Measurements from ENCODE around the gene STAMBPL1.

The STAMBPL1 gene

DNA sequence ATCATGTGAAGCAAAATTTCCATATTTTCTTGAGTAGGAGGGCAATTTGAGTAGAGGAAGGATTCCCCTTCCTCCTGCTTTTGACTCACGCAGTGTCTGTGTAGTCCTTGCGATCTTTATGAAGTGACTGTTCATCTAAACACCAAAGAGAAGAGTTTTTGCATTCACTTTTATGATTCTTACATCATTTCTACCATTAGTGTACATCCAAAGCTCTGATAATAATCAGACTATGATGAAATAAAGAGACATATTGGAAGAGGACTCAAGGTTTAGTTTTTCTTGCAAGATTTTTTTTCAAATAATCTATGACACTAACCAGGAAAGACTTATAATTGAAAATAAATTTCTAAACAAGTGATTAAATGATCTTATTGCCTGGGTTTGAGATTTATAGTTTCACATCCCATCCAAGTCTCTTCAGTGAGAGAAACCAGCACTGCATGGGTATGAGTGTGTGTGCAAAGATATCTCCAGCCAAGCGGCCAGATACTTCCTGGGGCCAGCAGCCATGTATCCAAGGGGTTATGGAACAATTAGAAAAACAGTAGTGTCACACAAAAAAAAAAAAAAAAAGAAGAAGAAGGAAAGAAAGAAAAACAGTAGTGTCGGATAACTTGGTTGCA, 74.5 kb downstream of the STAMBPL1 start:
- no peak for DNase-seq

DNA sequence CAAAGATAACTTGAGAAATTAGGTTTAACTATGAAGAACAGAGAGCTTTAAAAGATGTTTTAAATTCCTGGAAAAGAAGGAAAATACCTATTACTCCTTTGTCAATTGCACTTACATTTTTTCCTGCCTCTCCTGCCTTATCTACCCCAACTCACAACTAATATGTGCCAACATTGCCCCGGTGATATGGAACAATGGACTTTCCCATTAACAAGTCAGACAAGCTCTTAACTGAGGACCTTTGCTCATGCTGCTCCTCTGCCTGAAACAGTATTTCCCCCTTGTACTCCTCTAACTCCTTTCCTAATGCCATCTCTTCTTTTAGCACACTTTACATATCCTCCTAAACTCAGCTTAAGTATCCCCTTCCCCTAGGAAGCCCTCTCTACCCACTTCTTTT, 77.3 kb downstream of the STAMBPL1 start:
- DNase-seq: no peak

DNA sequence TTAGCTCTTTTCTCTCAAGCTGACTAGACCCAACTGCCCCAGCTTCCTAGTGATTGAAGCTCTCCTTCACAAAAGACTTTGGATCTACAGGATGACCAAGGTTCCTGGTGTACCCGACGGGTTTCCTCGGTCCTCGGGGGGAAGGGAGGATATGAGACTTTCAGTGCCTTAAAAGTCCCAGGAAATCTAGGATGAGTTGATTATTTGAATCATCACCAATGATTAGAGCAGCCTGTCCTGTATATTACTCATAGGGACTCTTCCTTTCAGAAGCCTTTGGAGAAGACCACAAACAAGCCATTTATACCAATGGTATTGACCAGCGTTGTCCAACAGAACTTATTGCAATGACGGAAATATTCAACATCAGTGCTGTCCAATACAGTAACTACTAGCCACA, 78.7 kb downstream of the STAMBPL1 start:
- DNase-seq: no peak

DNA sequence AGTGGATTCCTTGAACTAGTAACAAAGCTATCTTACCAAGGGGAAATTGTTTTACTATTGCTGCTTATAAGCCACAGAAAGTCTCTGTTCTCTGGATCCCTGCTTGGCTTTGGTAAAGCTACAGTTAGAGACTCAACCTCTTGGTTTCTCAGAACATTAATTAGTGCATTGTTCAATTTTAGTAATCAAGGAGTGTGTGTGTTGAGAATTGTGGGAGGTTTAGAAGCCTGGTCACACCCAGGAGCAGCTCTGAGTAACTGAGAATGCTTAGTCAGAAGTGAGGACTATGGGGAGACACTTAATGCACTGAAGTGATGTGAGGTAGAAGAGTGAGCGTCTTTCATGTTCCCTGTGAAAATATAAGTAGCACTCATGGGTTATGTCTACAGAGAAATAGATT, 80.8 kb downstream of the STAMBPL1 start:
- DNase-seq: peak; percentile 53

DNA sequence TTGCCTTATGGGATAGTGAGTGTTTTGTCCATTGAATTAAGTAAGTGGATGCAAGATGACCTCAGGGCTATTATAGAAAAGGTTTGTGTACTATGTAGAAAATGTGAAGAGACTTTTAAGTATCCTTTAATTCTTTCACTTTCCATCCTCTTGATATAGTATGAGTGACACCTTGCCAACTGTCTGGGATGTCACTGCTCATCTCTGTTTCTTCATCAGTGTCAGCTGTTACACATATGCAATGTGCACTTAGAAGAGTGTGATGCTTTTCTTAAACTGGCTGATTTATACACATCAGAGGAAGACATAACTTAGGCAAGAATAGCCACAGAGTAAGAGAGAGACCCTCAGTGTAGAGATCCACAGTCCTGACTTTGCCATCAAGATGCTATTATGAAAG, 81.2 kb downstream of the STAMBPL1 start:
- DNase-seq: no peak

DNA sequence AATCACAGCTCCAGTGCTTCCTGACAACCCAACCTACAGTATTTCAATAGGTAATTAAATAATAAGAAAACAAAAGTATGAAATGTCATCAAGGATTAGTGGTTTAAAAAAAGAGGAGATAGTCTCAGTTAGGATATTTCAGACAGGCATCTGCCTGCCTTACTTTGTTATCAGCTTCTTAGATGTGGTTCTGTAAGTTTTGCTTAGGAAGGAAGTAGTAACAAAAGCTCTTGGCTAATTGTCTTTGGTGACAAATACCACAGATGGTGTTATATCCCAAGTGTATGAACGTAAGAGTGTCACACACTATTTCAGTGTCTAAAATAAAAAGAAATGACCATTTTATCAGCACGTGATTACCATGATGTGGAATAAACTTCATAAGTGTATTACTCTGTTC, 82.3 kb downstream of the STAMBPL1 start:
- DNase-seq: no peak

DNA sequence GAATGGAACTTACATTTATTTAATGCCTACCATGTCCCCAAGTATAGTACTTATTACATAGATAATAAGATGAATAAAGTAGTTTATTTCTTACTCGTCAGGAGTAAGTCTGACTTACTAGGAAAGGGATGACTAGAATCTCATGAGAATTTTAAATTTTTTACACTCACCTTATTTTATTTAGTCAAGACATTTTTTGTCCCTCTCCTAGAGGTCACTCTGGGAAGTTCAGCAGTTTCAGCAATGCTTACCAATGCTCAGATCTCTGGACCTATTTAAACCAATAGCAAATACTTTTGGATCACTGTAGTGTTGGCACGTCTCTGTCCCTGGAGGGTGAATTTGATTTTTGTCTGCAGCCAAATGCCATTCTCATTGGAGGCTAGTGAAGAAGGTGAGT, 83.3 kb downstream of the STAMBPL1 start:
- no peak for DNase-seq

DNA sequence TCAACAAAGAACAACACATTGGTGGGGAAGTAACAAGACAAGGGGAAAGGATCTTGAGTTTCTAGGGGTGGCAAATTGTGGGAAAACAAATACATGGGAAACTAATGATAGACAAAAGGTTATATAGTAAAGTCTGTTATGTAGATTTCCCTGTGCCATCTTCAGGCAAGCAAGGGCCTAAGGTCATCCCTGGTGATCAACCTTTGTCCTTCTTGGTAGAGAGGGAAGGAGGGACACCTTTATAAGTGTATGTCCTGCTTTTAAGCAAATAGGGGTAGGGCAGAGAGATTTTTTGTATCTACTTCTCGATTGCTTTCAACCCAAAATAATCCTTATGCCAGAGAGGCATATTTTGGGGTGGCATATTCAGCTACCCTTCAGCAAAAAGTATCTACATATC, 84.3 kb downstream of the STAMBPL1 start:
- no peak for DNase-seq

DNA sequence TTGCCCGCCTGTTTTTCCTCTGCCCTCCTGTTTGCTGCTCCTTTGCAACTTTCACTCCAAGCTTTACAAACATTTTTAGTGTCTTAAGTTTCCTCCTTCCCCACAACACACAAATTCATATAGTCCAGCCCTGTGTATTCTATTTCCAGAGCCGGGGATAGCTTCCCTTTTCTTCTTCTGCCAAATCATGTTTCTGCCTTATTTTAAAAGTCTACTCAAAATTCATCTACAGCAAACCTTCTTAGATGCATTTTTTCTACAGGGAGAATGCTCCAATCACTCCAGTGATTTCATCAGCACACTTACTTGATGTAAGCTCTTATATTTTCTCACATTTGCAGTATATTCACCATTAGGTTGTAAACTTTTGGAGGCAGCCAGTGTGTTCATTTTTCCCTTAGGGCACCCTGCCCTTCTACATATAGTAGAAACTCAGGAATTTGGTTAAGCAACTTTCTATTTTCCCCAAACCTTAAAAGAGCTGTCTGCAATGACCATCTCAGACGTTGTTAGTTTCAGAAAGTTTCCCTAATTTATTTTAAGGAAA, 84.9 kb downstream of the STAMBPL1 start:
- no peak for DNase-seq

DNA sequence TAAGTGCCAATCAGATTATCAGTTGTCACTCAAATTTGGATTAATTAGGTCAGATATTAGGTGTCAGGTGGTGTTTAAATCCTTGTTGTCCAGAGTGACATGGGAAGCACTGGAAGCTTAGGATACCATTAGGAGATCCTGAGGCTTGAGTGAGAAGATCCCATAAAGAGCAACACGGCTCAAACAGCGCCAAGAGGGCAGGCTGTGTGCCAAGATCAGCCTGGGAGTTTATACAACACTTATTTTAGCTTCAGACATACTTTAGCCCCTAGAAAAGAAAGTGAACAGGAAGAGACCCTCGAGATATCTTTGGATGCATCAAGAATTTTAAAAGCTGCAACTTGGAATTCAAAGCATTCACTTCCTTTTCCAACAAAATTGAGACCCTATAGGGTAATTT, 86.8 kb downstream of the STAMBPL1 start:
- DNase-seq: no peak

DNA sequence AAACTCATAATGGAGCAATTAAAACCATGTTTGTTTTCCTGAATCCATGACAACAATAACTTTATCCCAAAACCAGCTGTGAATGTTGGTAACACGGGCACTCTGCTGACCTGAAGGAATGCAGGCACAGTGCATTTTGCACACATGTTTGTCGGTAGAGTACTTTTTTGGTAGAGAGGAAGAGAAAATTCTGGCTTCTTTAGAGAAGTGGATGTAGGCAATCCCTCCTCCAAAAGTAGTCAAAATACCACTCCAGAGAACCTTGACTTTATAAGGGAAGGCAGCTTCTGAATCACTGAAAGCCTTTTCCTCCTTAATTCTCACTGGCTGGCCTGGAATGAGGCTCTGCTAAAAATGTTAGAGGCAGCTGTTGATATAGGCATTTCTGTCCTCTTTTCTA, 88.3 kb downstream of the STAMBPL1 start:
- DNase-seq: no peak

DNA sequence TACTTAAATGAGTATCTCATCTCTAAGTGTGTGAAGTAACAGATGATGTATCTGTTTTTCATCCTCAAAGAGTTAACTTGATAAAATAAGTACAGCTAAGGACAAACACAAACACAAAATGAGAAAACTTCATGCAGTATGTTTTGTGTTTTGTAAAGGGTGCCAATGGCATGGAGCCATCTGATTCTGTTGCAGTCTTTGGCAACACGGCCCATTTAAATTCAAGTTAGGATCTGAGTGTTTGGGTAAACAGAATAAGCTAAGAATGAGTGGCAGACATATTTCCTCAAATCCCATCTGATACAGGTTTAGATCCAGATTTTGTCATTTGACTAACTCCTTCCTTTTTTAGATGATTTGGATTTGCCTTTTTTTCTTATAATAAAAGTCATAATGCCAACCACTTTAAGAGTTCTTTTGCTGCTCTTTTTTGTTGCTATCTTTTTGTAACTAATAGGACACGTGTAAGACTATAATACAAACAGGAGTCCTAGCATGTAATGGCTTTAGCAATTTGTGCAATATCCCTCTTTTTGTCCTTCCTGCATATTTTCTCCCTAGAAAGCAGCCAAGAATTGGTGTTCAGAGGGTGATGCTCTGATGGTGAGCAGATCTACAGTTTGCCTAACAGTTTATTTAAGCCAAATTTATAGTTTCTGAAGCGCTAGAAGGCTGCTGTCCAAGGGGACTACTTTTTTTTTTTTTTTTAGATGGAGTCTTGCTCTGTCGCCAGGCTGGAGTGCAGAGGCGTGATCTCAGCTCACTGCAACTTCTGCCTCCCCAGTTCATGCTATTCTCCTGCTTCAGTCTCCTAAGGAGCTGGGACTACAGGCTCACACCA, 91.4 kb downstream of the STAMBPL1 start:
- DNase-seq: no peak

Data from activated CD4-positive, alpha-beta T cell treated with anti-CD3 and anti-CD28 coated beads, Interleukin-2, amount 50 U/mL, for 16 hours (primary cell).